ENCODE results near the gene MYF5. TPM values are rescaled to one million over a fixed set of nuclear protein-coding genes. Genes with fewer than 3 reads are reported as not detected.

The MYF5 gene
- total RNA-seq, 4 donors from 2014 or later, result not detected

DNA sequence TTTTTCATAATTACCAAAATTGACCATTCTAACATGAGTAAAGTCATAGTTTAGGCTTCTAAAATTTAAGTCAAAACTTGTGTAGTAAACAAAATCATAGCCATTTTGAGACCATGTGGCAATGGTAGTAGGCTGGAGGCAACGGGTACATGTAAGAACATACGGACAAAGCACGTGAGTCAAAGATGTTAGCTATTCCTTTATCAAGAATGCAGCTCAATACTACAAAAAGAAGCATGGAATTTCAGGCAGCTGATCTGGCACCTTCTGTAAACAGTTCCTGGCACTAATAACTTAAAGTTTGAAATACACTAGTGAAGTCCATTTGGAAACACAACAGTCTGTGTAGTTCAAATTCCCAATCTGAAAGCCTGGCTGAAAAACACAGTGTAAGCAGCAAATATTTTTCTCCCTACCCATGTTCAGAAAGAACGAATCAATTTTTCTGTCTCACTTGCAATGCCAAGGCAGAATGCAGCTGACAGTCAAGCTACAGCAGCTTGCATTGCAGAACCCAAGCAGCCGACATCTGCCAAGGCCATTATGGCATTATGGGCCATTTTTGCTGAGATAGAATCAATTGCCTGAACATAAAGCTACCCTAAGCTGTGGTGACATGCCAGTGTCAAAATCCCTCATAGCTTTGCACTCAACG lies 29.3 kb downstream of the MYF5 start:
- no peak overlapping the region for H3K4me3 ChIP-seq
- WGBS, 2 donors (ENCODE audit: low coverage in 1 of 2), result 65 to 72% methylated on average over 5 to 6 of the region's 6 CpGs
- H3K4me1 ChIP-seq, result no peaks in the 10 kb centered on the region
- H3K27me3 ChIP-seq, result no peaks in the 10 kb centered on the region
- H3K36me3 ChIP-seq, result no peaks in the 10 kb centered on the region
- H3K27ac ChIP-seq, result no peak overlapping the region
- no peaks in the 10 kb centered on the region for H3K9me3 ChIP-seq
- TF ChIP-seq, protein P1, sequence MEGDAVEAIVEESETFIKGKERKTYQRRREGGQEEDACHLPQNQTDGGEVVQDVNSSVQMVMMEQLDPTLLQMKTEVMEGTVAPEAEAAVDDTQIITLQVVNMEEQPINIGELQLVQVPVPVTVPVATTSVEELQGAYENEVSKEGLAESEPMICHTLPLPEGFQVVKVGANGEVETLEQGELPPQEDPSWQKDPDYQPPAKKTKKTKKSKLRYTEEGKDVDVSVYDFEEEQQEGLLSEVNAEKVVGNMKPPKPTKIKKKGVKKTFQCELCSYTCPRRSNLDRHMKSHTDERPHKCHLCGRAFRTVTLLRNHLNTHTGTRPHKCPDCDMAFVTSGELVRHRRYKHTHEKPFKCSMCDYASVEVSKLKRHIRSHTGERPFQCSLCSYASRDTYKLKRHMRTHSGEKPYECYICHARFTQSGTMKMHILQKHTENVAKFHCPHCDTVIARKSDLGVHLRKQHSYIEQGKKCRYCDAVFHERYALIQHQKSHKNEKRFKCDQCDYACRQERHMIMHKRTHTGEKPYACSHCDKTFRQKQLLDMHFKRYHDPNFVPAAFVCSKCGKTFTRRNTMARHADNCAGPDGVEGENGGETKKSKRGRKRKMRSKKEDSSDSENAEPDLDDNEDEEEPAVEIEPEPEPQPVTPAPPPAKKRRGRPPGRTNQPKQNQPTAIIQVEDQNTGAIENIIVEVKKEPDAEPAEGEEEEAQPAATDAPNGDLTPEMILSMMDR (IDR thresholded peaks at IDR 0.05), result no peak
- TF ChIP-seq POLR2A (IDR thresholded peaks at IDR 0.05) (no peak), POLR2AphosphoS5 (IDR thresholded peaks at IDR 0.05) (no peak), EP300 (IDR thresholded peaks at IDR 0.05) (no peak)
- no peak for ATAC-seq

GRCh38 chr12:80747800-80748199 lies 31.1 kb downstream of the MYF5 start:
- Histone ChIP-seq H3K4me1 (no peaks in the 10 kb centered on the region), H3K36me3 (no peaks in the 10 kb centered on the region), H3K4me3 (no peak overlapping the region), H3K27ac (no peak overlapping the region), H3K27me3 (no peaks in the 10 kb centered on the region), H3K9me3 (no peaks in the 10 kb centered on the region)
- WGBS, 2 donors (ENCODE audit: low coverage in 1 of 2), result 45 to 67% methylated on average over 2 of the region's 2 CpGs
- TF ChIP-seq EP300 (IDR thresholded peaks at IDR 0.05) (no peak), POLR2A (IDR thresholded peaks at IDR 0.05) (no peak), POLR2AphosphoS5 (IDR thresholded peaks at IDR 0.05) (no peak)
- TF ChIP-seq, protein P1 (IDR thresholded peaks at IDR 0.05), result no peak
- no peak for ATAC-seq

- 61 to 100% methylated on average over 1 to 2 of the region's 2 CpGs for WGBS, 2 donors (ENCODE audit: low coverage in 1 of 2)
- H3K4me1 ChIP-seq, result no peaks in the 10 kb centered on the region
- ATAC-seq, result no peak
- TF ChIP-seq POLR2A (IDR thresholded peaks at IDR 0.05), result no peak
- TF ChIP-seq, protein P1 (IDR thresholded peaks at IDR 0.05), result no peak
- TF ChIP-seq EP300 (IDR thresholded peaks at IDR 0.05), result no peak
- no peak for TF ChIP-seq POLR2AphosphoS5 (IDR thresholded peaks at IDR 0.05)
- H3K9me3 ChIP-seq, result no peaks in the 10 kb centered on the region
- no peaks in the 10 kb centered on the region for H3K27me3 ChIP-seq
- no peak overlapping the region for H3K27ac ChIP-seq
- no peak overlapping the region for H3K4me3 ChIP-seq
- H3K36me3 ChIP-seq, result no peaks in the 10 kb centered on the region
Measured at GRCh38 chr12:80749456-80749855, 32.7 kb downstream of the MYF5 start.

DNA sequence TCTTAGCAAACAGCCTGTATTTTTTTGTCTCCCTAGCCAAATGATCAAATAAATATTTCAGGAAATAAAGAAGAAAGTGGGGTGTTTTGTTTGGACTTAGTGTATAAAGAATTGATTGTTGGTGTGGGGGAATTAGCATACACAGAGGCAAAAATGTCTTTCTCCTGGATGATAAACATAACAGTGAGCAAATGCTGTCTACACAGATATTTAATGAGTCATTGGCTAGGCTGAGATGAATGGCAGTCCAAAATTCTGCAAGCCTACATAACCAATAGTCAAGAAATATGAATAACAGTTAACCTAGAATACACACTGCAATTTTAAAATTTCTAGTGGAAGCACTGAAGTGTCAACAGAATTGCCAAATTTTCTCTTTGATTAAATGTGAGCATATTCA lies 35.8 kb downstream of the MYF5 start:
- no peak for TF ChIP-seq POLR2AphosphoS5 (IDR thresholded peaks at IDR 0.05)
- no peak for TF ChIP-seq POLR2A (IDR thresholded peaks at IDR 0.05)
- TF ChIP-seq, protein P1 (IDR thresholded peaks at IDR 0.05), result no peak
- TF ChIP-seq EP300 (IDR thresholded peaks at IDR 0.05), result no peak
- H3K4me1 ChIP-seq, result no peaks in the 10 kb centered on the region
- H3K27me3 ChIP-seq, result no peaks in the 10 kb centered on the region
- no peak overlapping the region for H3K4me3 ChIP-seq
- H3K27ac ChIP-seq, result no peak overlapping the region
- H3K36me3 ChIP-seq, result no peaks in the 10 kb centered on the region
- no peak for ATAC-seq
- no peaks in the 10 kb centered on the region for H3K9me3 ChIP-seq

- H3K27me3 ChIP-seq, result no peaks in the 10 kb centered on the region
- no peaks in the 10 kb centered on the region for H3K4me1 ChIP-seq
- no peak for ATAC-seq
- TF ChIP-seq, protein P1 (IDR thresholded peaks at IDR 0.05), result no peak
- no peak for TF ChIP-seq EP300 (IDR thresholded peaks at IDR 0.05)
- no peak for TF ChIP-seq POLR2A (IDR thresholded peaks at IDR 0.05)
- H3K36me3 ChIP-seq, result no peaks in the 10 kb centered on the region
- 85 to 100% methylated on average over 1 of the region's 3 CpGs for WGBS, 2 donors (ENCODE audit: low coverage in 1 of 2)
- H3K4me3 ChIP-seq, result no peak overlapping the region
- no peaks in the 10 kb centered on the region for H3K9me3 ChIP-seq
- no peak overlapping the region for H3K27ac ChIP-seq
Measured at GRCh38 chr12:80754274-80754673, 37.6 kb downstream of the MYF5 start.
